Measurements from ENCODE around the gene SEC22A. TPM values are rescaled to one million over a fixed set of nuclear protein-coding genes. Genes with fewer than 3 reads are reported as not detected.

SEC22A gene
- total and polyA plus RNA-seq, 10 of the 15 experiments (the other 5 are each of a cell fraction or from before 2014, with no cell fraction given), result 19.3 to 70.3 (median 36.7) TPM

- intact Hi-C loops (cut with micrococcal nuclease; ENCODE audit: unreplicated experiment), result no loop called here
- H2AFZ ChIP-seq (ENCODE audit: control insufficient read depth, low read depth, low read length), result no peak overlapping the region
- WGBS (ENCODE audit: insufficient coverage, insufficient replicate concordance, low lambda C conversion rate, missing lambda C conversion rate), result 95% methylated on average over 2 of the region's 2 CpGs
- no TSS peak for BruUV-seq (replicated peaks)
- ChIA-PET CTCF (no interaction called here), POLR2A (no interaction called here), SMC1A (ENCODE audit: uncharacterized antibody, unreplicated experiment) (no interaction called here), RAD21 (ENCODE audit: unreplicated experiment) (no interaction called here)
- no peak overlapping the region for H3K9ac ChIP-seq (ENCODE audit: control insufficient read depth, insufficient read depth, low read length)
- FAIRE-seq (no peak), ATAC-seq (no peak), DNase-seq (ENCODE audit: low read depth, low spot score) (no peak)
- no peaks in the 10 kb centered on the region; the same call in 2 of the 3 replicates for H3K9me3 ChIP-seq (replicated peaks; ENCODE audit: control insufficient read depth, insufficient read depth, low read length)
- no peaks in the 10 kb centered on the region for H3K4me1 ChIP-seq (ENCODE audit: control insufficient read depth, insufficient read depth, low read length)
- TF ChIP-seq HDAC2 (IDR thresholded peaks at IDR 0.05) (no peak), RAD21 (IDR thresholded peaks at IDR 0.05; ENCODE audit: insufficient read depth, low read depth, low read length) (0 out of 2 replicates have a peak, but pooled peaks have one; percentile 3)
- H3K79me2 ChIP-seq (ENCODE audit: control insufficient read depth, insufficient read depth, low read length), result no peaks in the 10 kb centered on the region
- no peak overlapping the region for H3K4me3 ChIP-seq
- no peak overlapping the region for H3K4me2 ChIP-seq (ENCODE audit: control insufficient read depth, insufficient read depth)
- in situ Hi-C loops (cut with MboI), result no loop called here
- H4K20me1 ChIP-seq (ENCODE audit: control insufficient read depth, insufficient read depth), result no peaks in the 10 kb centered on the region
- H3K27ac ChIP-seq (ENCODE audit: control insufficient read depth, insufficient read depth), result no peak overlapping the region
- no peaks in the 10 kb centered on the region; a peak in 1 of 4 replicates for H3K36me3 ChIP-seq (ENCODE audit: control insufficient read depth in 2 of 2, insufficient read depth in 2 of 2, low read length in 1 of 2)
- no peaks in the 10 kb centered on the region for H3K27me3 ChIP-seq (replicated peaks in 1 of 2; ENCODE audit: control insufficient read depth in 2 of 2, insufficient read depth in 2 of 2, low read length in 1 of 2)
Observed at GRCh38 chr3:123267821-123268220, 66.1 kb downstream of the SEC22A start.

GRCh38 chr3:123270818-123271217 is 69.1 kb downstream of the SEC22A start:
- SMC1A ChIA-PET (ENCODE audit: uncharacterized antibody, unreplicated experiment), result no interaction called here
- in situ Hi-C loops (cut with MboI) (no loop called here), intact Hi-C loops (cut with micrococcal nuclease; ENCODE audit: unreplicated experiment) (no loop called here)
- no TSS peak for BruUV-seq (replicated peaks)
- RAD21 ChIA-PET (ENCODE audit: unreplicated experiment), result no interaction called here
- Histone ChIP-seq H3K4me2 (ENCODE audit: control insufficient read depth, insufficient read depth) (no peak overlapping the region), H2AFZ (ENCODE audit: control insufficient read depth, low read depth, low read length) (no peak overlapping the region), H3K27ac (ENCODE audit: control insufficient read depth, insufficient read depth) (no peak overlapping the region), H3K9ac (ENCODE audit: control insufficient read depth, insufficient read depth, low read length) (no peak overlapping the region), H3K79me2 (ENCODE audit: control insufficient read depth, insufficient read depth, low read length) (no peaks in the 10 kb centered on the region), H3K36me3 (ENCODE audit: control insufficient read depth in 2 of 2, insufficient read depth in 2 of 2, low read length in 1 of 2) (no peaks in the 10 kb centered on the region), H3K4me1 (ENCODE audit: control insufficient read depth, insufficient read depth, low read length) (no peaks in the 10 kb centered on the region), H3K27me3 (replicated peaks in 1 of 2; ENCODE audit: control insufficient read depth in 2 of 2, insufficient read depth in 2 of 2, low read length in 1 of 2) (no peaks in the 10 kb centered on the region), H4K20me1 (ENCODE audit: control insufficient read depth, insufficient read depth) (no peaks in the 10 kb centered on the region), H3K4me3 (no peak overlapping the region), H3K9me3 (replicated peaks; ENCODE audit: control insufficient read depth, insufficient read depth, low read length) (no peaks in the 10 kb centered on the region)
- WGBS (ENCODE audit: insufficient coverage, insufficient replicate concordance, low lambda C conversion rate, missing lambda C conversion rate), result 92% methylated on average over 2 of the region's 2 CpGs
- CTCF ChIA-PET, result interaction anchor here (1.3 kb wide), 1 partner anchor 15 kb away, joined by 4 read pairs; no protein-coding TSS in a partner anchor
- no peak for ATAC-seq
- FAIRE-seq, result no peak
- no peak for DNase-seq (ENCODE audit: low read depth, low spot score)
- POLR2A ChIA-PET, result no interaction called here
- TF ChIP-seq YY1 (IDR thresholded peaks at IDR 0.05; ENCODE audit: low read depth, low read length) (no peak), STAT3 (IDR thresholded peaks at IDR 0.05; ENCODE audit: low read depth, low read length) (no peak), DPF2 (IDR thresholded peaks at IDR 0.05) (no peak), ZSCAN29 (IDR thresholded peaks at IDR 0.05) (no peak), CHD2 (IDR thresholded peaks at IDR 0.05; ENCODE audit: borderline replicate concordance, low read depth, low read length) (no peak), ZNF274 (IDR thresholded peaks at IDR 0.05; ENCODE audit: insufficient read depth, insufficient read length) (no peak), CBX3 (IDR thresholded peaks at IDR 0.05; ENCODE audit: borderline replicate concordance, low read depth) (no peak), SUZ12 (IDR thresholded peaks at IDR 0.05; ENCODE audit: unreplicated experiment) (no peak), POLR2AphosphoS2 (IDR thresholded peaks at IDR 0.05; ENCODE audit: low read depth, low read length) (no peak), JUND (IDR thresholded peaks at IDR 0.05; ENCODE audit: low read depth, low read length) (no peak), MTA3 (IDR thresholded peaks at IDR 0.05; ENCODE audit: borderline replicate concordance, low read length) (no peak), ZNF24 (IDR thresholded peaks at IDR 0.05) (no peak)
- TF ChIP-seq, protein P1, sequence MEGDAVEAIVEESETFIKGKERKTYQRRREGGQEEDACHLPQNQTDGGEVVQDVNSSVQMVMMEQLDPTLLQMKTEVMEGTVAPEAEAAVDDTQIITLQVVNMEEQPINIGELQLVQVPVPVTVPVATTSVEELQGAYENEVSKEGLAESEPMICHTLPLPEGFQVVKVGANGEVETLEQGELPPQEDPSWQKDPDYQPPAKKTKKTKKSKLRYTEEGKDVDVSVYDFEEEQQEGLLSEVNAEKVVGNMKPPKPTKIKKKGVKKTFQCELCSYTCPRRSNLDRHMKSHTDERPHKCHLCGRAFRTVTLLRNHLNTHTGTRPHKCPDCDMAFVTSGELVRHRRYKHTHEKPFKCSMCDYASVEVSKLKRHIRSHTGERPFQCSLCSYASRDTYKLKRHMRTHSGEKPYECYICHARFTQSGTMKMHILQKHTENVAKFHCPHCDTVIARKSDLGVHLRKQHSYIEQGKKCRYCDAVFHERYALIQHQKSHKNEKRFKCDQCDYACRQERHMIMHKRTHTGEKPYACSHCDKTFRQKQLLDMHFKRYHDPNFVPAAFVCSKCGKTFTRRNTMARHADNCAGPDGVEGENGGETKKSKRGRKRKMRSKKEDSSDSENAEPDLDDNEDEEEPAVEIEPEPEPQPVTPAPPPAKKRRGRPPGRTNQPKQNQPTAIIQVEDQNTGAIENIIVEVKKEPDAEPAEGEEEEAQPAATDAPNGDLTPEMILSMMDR (IDR thresholded peaks at IDR 0.05 in 2 of 3, conservative IDR thresholded peaks at IDR 0.05 in 1 of 3; ENCODE audit: control insufficient read depth in 2 of 3, extremely low read depth in 1 of 3, insufficient read depth in 1 of 3, low read depth in 3 of 3, low read length in 3 of 3), result no peak
- TF ChIP-seq, protein P2, sequence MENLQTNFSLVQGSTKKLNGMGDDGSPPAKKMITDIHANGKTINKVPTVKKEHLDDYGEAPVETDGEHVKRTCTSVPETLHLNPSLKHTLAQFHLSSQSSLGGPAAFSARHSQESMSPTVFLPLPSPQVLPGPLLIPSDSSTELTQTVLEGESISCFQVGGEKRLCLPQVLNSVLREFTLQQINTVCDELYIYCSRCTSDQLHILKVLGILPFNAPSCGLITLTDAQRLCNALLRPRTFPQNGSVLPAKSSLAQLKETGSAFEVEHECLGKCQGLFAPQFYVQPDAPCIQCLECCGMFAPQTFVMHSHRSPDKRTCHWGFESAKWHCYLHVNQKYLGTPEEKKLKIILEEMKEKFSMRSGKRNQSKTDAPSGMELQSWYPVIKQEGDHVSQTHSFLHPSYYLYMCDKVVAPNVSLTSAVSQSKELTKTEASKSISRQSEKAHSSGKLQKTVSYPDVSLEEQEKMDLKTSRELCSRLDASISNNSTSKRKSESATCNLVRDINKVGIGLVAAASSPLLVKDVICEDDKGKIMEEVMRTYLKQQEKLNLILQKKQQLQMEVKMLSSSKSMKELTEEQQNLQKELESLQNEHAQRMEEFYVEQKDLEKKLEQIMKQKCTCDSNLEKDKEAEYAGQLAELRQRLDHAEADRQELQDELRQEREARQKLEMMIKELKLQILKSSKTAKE (IDR thresholded peaks at IDR 0.05; ENCODE audit: low read depth, poor library complexity, severe bottlenecking), result no peak

Measured in GM12878 (cell line).